Body of pancreas (tissue), 4 donors: ENCODE data around the gene STX8. TPM values are rescaled to one million over a fixed set of nuclear protein-coding genes. Genes with fewer than 3 reads are reported as not detected.

Source experiments
- ATAC-seq: fragments of 150-250 bp; one replicate; pipeline ENCODE4 v1.9.1; 2016
- DNase-seq, 4 donors: peaks; one replicate each; pipeline ENCODE4 v3.0.0-alpha.2; 2019
- H3K27ac ChIP-seq, 4 donors: fragments of 200-600 bp; sonication (generic); 1 replicate in 3 of 4; 2 replicates in 1 of 4; pipeline versions ENCODE4 v1.5.1 to v1.6.1; 2016 to 2019; ENCODE audit warnings: mild to moderate bottlenecking in 1 of 4, mixed read lengths in 1 of 4, moderate library complexity in 1 of 4
- H3K27me3 ChIP-seq, 2 donors: fragments of 200-600 bp; sonication (generic); one replicate each; pipeline ENCODE4 v1.6.0; 2016; ENCODE audit warnings: mild to moderate bottlenecking in 1 of 2
- H3K36me3 ChIP-seq, 2 donors: fragments of 200-600 bp; sonication (generic); replicated peaks in 1 of 2; 2 replicates each; pipeline ENCODE4 v1.5.1; 2016; ENCODE audit warnings: low read depth in 2 of 2; ENCODE audit not compliant: insufficient read depth in 1 of 2
- H3K4me1 ChIP-seq: fragments of 200-600 bp; sonication (generic); one replicate; pipeline ENCODE4 v1.6.0; 2016
- H3K4me3 ChIP-seq, 2 donors: fragments of 200-600 bp; sonication (generic); 1 replicate in 1 of 2; 2 replicates in 1 of 2; pipeline ENCODE4 v1.5.1; 2016 to 2019
- H3K9me3 ChIP-seq, 3 donors: fragments of 200-600 bp; sonication (generic); 1 replicate in 2 of 3; 2 replicates in 1 of 3; pipeline ENCODE4 v1.5.1; 2016
- CTCF ChIP-seq, 7 experiments: fragments of 450-650 bp in 4 of 7; fragments of 200-600 bp in 3 of 7; sonication (generic) in 3 of 7; IDR thresholded peaks; one replicate each; pipeline ENCODE4 v1.5.1; 2016 to 2019; ENCODE audit warnings: antibody characterized with exemption in 7 of 7
- POLR2A ChIP-seq, 3 donors: fragments of 450-650 bp; IDR thresholded peaks; one replicate each; pipeline ENCODE4 v1.6.1; 2016; ENCODE audit warnings: antibody characterized with exemption in 3 of 3, mild to moderate bottlenecking in 2 of 3
- WGBS, 2 donors: methylation state at CpG; one replicate each; pipeline ENCODE4 v1.1.5; 2017; 5-methylcytosine and 5-hydroxymethylcytosine counted together
- intact Hi-C: fragments of 100-400 bp; cut with DNase I; formaldehyde crosslinking; loops from one replicate; pipeline ENCODE4 v1.15.1; 2023
- total RNA-seq, 2 donors: library from RNA; depleted of rRNA; stranded (reverse); fragments of >200 nt; gene quantifications; one replicate each; pipeline ENCODE4 v1.1.0, GENCODE V29; 2016

Gene STX8
- total RNA-seq, 2 donors from 2014 or later: 32.2 to 37.6 TPM

- WGBS, 2 donors: 87 to 98% methylated on average over 2 of the region's 2 CpGs
- no peaks in the 10 kb centered on the region for H3K4me1 ChIP-seq
- no peak for DNase-seq
- H3K9me3 ChIP-seq: no peaks in the 10 kb centered on the region
- no peaks in the 10 kb centered on the region for H3K36me3 ChIP-seq
- H3K4me3 ChIP-seq: no peak overlapping the region
- ATAC-seq: no peak
- TF ChIP-seq POLR2A (IDR thresholded peaks at IDR 0.05) (no peak), CTCF (IDR thresholded peaks at IDR 0.05) (no peak)
- H3K27ac ChIP-seq: no peak overlapping the region
- intact Hi-C loops: no loop called here
- H3K27me3 ChIP-seq: no peaks in the 10 kb centered on the region
Measured at GRCh38 chr17:9553181-9553580, 22.4 kb downstream of the STX8 start.

- ATAC-seq: no peak
- Histone ChIP-seq H3K9me3 (no peaks in the 10 kb centered on the region), H3K36me3 (no peaks in the 10 kb centered on the region), H3K27ac (no peak overlapping the region), H3K4me3 (no peak overlapping the region), H3K4me1 (no peaks in the 10 kb centered on the region), H3K27me3 (no peaks in the 10 kb centered on the region)
- TF ChIP-seq CTCF (IDR thresholded peaks at IDR 0.05): no peak
- TF ChIP-seq POLR2A (IDR thresholded peaks at IDR 0.05): no peak
- DNase-seq: no peak
- 93 to 98% methylated on average over 2 of the region's 2 CpGs for WGBS, 2 donors
- intact Hi-C loops: no loop called here
Measured at GRCh38 chr17:9549215-9549614, 26.4 kb downstream of the STX8 start.

- Histone ChIP-seq H3K36me3 (no peaks in the 10 kb centered on the region), H3K9me3 (no peaks in the 10 kb centered on the region), H3K27ac (no peak overlapping the region), H3K4me1 (no peaks in the 10 kb centered on the region), H3K27me3 (no peaks in the 10 kb centered on the region), H3K4me3 (no peak overlapping the region)
- DNase-seq: no peak
- intact Hi-C loops: no loop called here
- ATAC-seq: no peak
- WGBS, 2 donors: 91 to 92% methylated on average over 7 of the region's 7 CpGs
- TF ChIP-seq POLR2A (IDR thresholded peaks at IDR 0.05) (no peak), CTCF (IDR thresholded peaks at IDR 0.05) (no peak)
Measured at GRCh38 chr17:9544221-9544620, 31.4 kb downstream of the STX8 start.

- TF ChIP-seq POLR2A (IDR thresholded peaks at IDR 0.05) (no peak), CTCF (IDR thresholded peaks at IDR 0.05) (no peak)
- Histone ChIP-seq H3K27ac (no peak overlapping the region), H3K36me3 (no peaks in the 10 kb centered on the region), H3K9me3 (no peaks in the 10 kb centered on the region), H3K4me1 (peaks cover 14% of the 10 kb centered on the region), H3K4me3 (no peak overlapping the region), H3K27me3 (no peaks in the 10 kb centered on the region)
- ATAC-seq (no peak), DNase-seq (no peak)
- intact Hi-C loops: no loop called here
- WGBS, 2 donors: 83 to 89% methylated on average over 4 of the region's 4 CpGs
Measured at GRCh38 chr17:9541718-9542117, 33.9 kb downstream of the STX8 start.

GRCh38 chr17:9538626-9539025, 37.0 kb downstream of the STX8 start:
- peaks cover 14% of the 10 kb centered on the region for H3K4me1 ChIP-seq
- H3K9me3 ChIP-seq: no peaks in the 10 kb centered on the region
- no peaks in the 10 kb centered on the region for H3K36me3 ChIP-seq
- H3K27ac ChIP-seq: no peak overlapping the region
- no peak overlapping the region for H3K4me3 ChIP-seq
- DNase-seq (no peak), ATAC-seq (no peak)
- TF ChIP-seq POLR2A (IDR thresholded peaks at IDR 0.05) (no peak), CTCF (IDR thresholded peaks at IDR 0.05) (no peak)
- WGBS, 2 donors: 78 to 89% methylated on average over 4 of the region's 4 CpGs
- H3K27me3 ChIP-seq: no peaks in the 10 kb centered on the region
- intact Hi-C loops: no loop called here
